ENCODE data around the gene POU2F3. TPM values are rescaled to one million over a fixed set of nuclear protein-coding genes. Genes with fewer than 3 reads are reported as not detected.

Gene POU2F3
- total RNA-seq, 1 donor from 2014 or later = not detected

GRCh38 chr11:120216426-120217102 is 23.4 kb upstream of the POU2F3 start:
- no peak overlapping the region for H3K4me3 ChIP-seq
- peaks cover 18% of the 10 kb centered on the region for H3K27me3 Mint-ChIP-seq (ENCODE audit: insufficient read depth, low read depth)
- H3K27me3 ChIP-seq = peaks cover 70% of the 10 kb centered on the region
- no peaks in the 10 kb centered on the region for H3K79me2 ChIP-seq (ENCODE audit: low read depth)
- no peak overlapping the region for H3K27ac ChIP-seq
- H3K36me3 Mint-ChIP-seq = peaks cover 12% of the 10 kb centered on the region
- H3K9me3 ChIP-seq (ENCODE audit: low read depth) = no peaks in the 10 kb centered on the region
- H3K4me3 Mint-ChIP-seq = no peak overlapping the region
- TF ChIP-seq CTCF (IDR thresholded peaks at IDR 0.05) (no peak), EZH2 (IDR thresholded peaks at IDR 0.05) (no peak), EZH2phosphoT487 (IDR thresholded peaks at IDR 0.05) (no peak)
- H3K36me3 ChIP-seq = no peaks in the 10 kb centered on the region
- no peak overlapping the region for H3K4me2 ChIP-seq
- no peak overlapping the region for H2AFZ ChIP-seq (replicated peaks)
- H3K4me1 Mint-ChIP-seq = peaks cover 74% of the 10 kb centered on the region
- no peak for DNase-seq (ENCODE audit: low spot score)
- peaks cover 42% of the 10 kb centered on the region for H3K4me1 ChIP-seq
- peaks cover 8% of the 10 kb centered on the region for H3F3A ChIP-seq (ENCODE audit: low read depth)
- H3K9me3 Mint-ChIP-seq = no peaks in the 10 kb centered on the region
- no peak overlapping the region for H3K9ac ChIP-seq
- H4K20me1 ChIP-seq (ENCODE audit: low read depth) = peaks cover 11% of the 10 kb centered on the region
- H3K27ac Mint-ChIP-seq = no peak overlapping the region

- Histone ChIP-seq H3K27ac (no peak overlapping the region), H3K27me3 (peaks cover 66% of the 10 kb centered on the region), H3K36me3 (no peaks in the 10 kb centered on the region), H2AFZ (replicated peaks) (no peak overlapping the region), H3K4me3 (no peak overlapping the region), H3K4me2 (peak overlapping the region; percentile 47), H3K9me3 (ENCODE audit: low read depth) (no peaks in the 10 kb centered on the region), H3K79me2 (ENCODE audit: low read depth) (no peaks in the 10 kb centered on the region), H3K4me1 (peaks cover 38% of the 10 kb centered on the region), H3F3A (ENCODE audit: low read depth) (peaks cover 4% of the 10 kb centered on the region), H4K20me1 (ENCODE audit: low read depth) (peaks cover 3% of the 10 kb centered on the region), H3K9ac (no peak overlapping the region)
- H3K4me3 Mint-ChIP-seq = no peak overlapping the region
- peaks cover 16% of the 10 kb centered on the region for H3K27me3 Mint-ChIP-seq (ENCODE audit: insufficient read depth, low read depth)
- peaks cover 66% of the 10 kb centered on the region for H3K4me1 Mint-ChIP-seq
- TF ChIP-seq EZH2phosphoT487 (IDR thresholded peaks at IDR 0.05) = no peak
- TF ChIP-seq CTCF (IDR thresholded peaks at IDR 0.05) = no peak
- TF ChIP-seq EZH2 (IDR thresholded peaks at IDR 0.05) = no peak
- no peaks in the 10 kb centered on the region for H3K9me3 Mint-ChIP-seq
- DNase-seq (ENCODE audit: low spot score) = no peak
- peak overlapping the region; percentile 94 for H3K27ac Mint-ChIP-seq
- H3K36me3 Mint-ChIP-seq = peaks cover 12% of the 10 kb centered on the region
These were observed 22.4 kb upstream of the POU2F3 start for GRCh38 chr11:120217526-120217925.

- peaks cover 12% of the 10 kb centered on the region for H3K36me3 Mint-ChIP-seq
- peaks cover 14% of the 10 kb centered on the region for H3K27me3 Mint-ChIP-seq (ENCODE audit: insufficient read depth, low read depth)
These were observed 21.8 kb upstream of the POU2F3 start for GRCh38 chr11:120217941-120218694.

More at GRCh38 chr11:120217941-120218694, 21.8 kb upstream of the POU2F3 start:
- Histone ChIP-seq H3K9ac (no peak overlapping the region), H3K79me2 (ENCODE audit: low read depth) (no peaks in the 10 kb centered on the region), H3K4me2 (peak overlapping the region; percentile 47), H4K20me1 (ENCODE audit: low read depth) (no peaks in the 10 kb centered on the region), H3K9me3 (ENCODE audit: low read depth) (no peaks in the 10 kb centered on the region), H2AFZ (replicated peaks) (no peak overlapping the region), H3K27me3 (peaks cover 66% of the 10 kb centered on the region), H3F3A (ENCODE audit: low read depth) (peaks cover 4% of the 10 kb centered on the region), H3K36me3 (no peaks in the 10 kb centered on the region), H3K4me3 (no peak overlapping the region), H3K27ac (no peak overlapping the region), H3K4me1 (peaks cover 32% of the 10 kb centered on the region)
- DNase-seq (ENCODE audit: low spot score) = peak; percentile 69
- Mint-ChIP-seq H3K27ac (peak overlapping the region; percentile 94), H3K9me3 (no peaks in the 10 kb centered on the region), H3K4me1 (peaks cover 60% of the 10 kb centered on the region), H3K4me3 (peak overlapping the region; percentile 38)
- TF ChIP-seq EZH2phosphoT487 (IDR thresholded peaks at IDR 0.05) = no peak
- no peak for TF ChIP-seq CTCF (IDR thresholded peaks at IDR 0.05)
- no peak for TF ChIP-seq EZH2 (IDR thresholded peaks at IDR 0.05)
